ENCODE data around the gene BRD9. TPM values are rescaled to one million over a fixed set of nuclear protein-coding genes. Genes with fewer than 3 reads are reported as not detected.
"Not testable (repeated sequence)": the region's sequence is repeated elsewhere in the genome, so short reads cannot be mapped to it uniquely, and the experiment has no call there.

BRD9 gene
- total RNA-seq, 2 donors from 2014 or later = 18.9 to 47.1 TPM

GRCh38 chr5:843371-843770 lies 49.2 kb downstream of the BRD9 start:
- ATAC-seq; H3K4me3 ChIP-seq; H3K27me3 ChIP-seq; H3K9me3 ChIP-seq; H3K4me1 ChIP-seq; H3K36me3 ChIP-seq (replicated peaks in 1 of 2; ENCODE audit: insufficient read depth in 1 of 2, low read depth in 2 of 2); H3K27ac ChIP-seq: not testable (repeated sequence)
- intact Hi-C loops (cut with DNase I) = loop anchor here (5.0 kb wide), 1 partner anchor 86 kb away; no protein-coding TSS in a partner anchor
- peak in 2 of 4 donors; percentile 3 to 11 for DNase-seq
- WGBS, 2 donors = 80% methylated on average over 13 of the region's 26 CpGs; no CpG with 5 or more reads in 1 of the 2 donors

GRCh38 chr5:842402-843221 lies 50.0 kb downstream of the BRD9 start:
- intact Hi-C loops (cut with DNase I) = loop anchor here (5.0 kb wide), 1 partner anchor 85 kb away; no protein-coding TSS in a partner anchor
- H3K4me3 ChIP-seq; H3K4me1 ChIP-seq; H3K27me3 ChIP-seq; H3K27ac ChIP-seq; H3K36me3 ChIP-seq (replicated peaks in 1 of 2; ENCODE audit: insufficient read depth in 1 of 2, low read depth in 2 of 2); H3K9me3 ChIP-seq; ATAC-seq: not testable (repeated sequence)
- WGBS, 2 donors = 84 to 86% methylated on average over 21 to 24 of the region's 32 CpGs
- peak in 2 of 4 donors; percentile 5 to 9 for DNase-seq

- H3K4me1 ChIP-seq; H3K9me3 ChIP-seq; H3K27ac ChIP-seq; H3K27me3 ChIP-seq; H3K36me3 ChIP-seq (replicated peaks in 1 of 2; ENCODE audit: insufficient read depth in 1 of 2, low read depth in 2 of 2); ATAC-seq; H3K4me3 ChIP-seq: not testable (repeated sequence)
- WGBS, 2 donors = 87 to 90% methylated on average over 10 to 14 of the region's 15 CpGs
- intact Hi-C loops (cut with DNase I) = loop anchor here (5.0 kb wide), 1 partner anchor 84 kb away; no protein-coding TSS in a partner anchor
- DNase-seq = peak in 1 of 4 donors; percentile 4
Observed at GRCh38 chr5:841531-842401, 50.8 kb downstream of the BRD9 start.

- intact Hi-C loops (cut with DNase I) = loop anchor here (5.0 kb wide), 1 partner anchor 84 kb away; no protein-coding TSS in a partner anchor
- 76 to 83% methylated on average over 8 to 10 of the region's 10 CpGs for WGBS, 2 donors
- not testable (repeated sequence) for H3K27me3 ChIP-seq; H3K4me1 ChIP-seq; H3K36me3 ChIP-seq (replicated peaks in 1 of 2; ENCODE audit: insufficient read depth in 1 of 2, low read depth in 2 of 2); H3K4me3 ChIP-seq; H3K27ac ChIP-seq; H3K9me3 ChIP-seq; DNase-seq; ATAC-seq
Observed at GRCh38 chr5:840974-841435, 51.6 kb downstream of the BRD9 start.

- ATAC-seq; H3K36me3 ChIP-seq (replicated peaks in 1 of 2; ENCODE audit: insufficient read depth in 1 of 2, low read depth in 2 of 2); H3K9me3 ChIP-seq; H3K27ac ChIP-seq; H3K27me3 ChIP-seq; H3K4me1 ChIP-seq; H3K4me3 ChIP-seq: not testable (repeated sequence)
- WGBS, 2 donors = 85% methylated on average over 10 to 21 of the region's 21 CpGs
- intact Hi-C loops (cut with DNase I) = loop anchor here (5.0 kb wide), 1 partner anchor 83 kb away; no protein-coding TSS in a partner anchor
- peak in 2 of 4 donors; percentile 5 to 6 for DNase-seq
Observed at GRCh38 chr5:840118-840973, 52.3 kb downstream of the BRD9 start.

- H3K4me3 ChIP-seq; H3K36me3 ChIP-seq (replicated peaks in 1 of 2; ENCODE audit: insufficient read depth in 1 of 2, low read depth in 2 of 2); DNase-seq; H3K27me3 ChIP-seq; H3K9me3 ChIP-seq; ATAC-seq; H3K4me1 ChIP-seq; intact Hi-C loops (cut with DNase I); H3K27ac ChIP-seq: not testable (repeated sequence)
- 80 to 90% methylated on average over 2 to 10 of the region's 10 CpGs for WGBS, 2 donors
Observed at GRCh38 chr5:838431-838851, 54.2 kb downstream of the BRD9 start.

- ATAC-seq; H3K4me1 ChIP-seq; DNase-seq; intact Hi-C loops (cut with DNase I); H3K9me3 ChIP-seq; H3K36me3 ChIP-seq (replicated peaks in 1 of 2; ENCODE audit: insufficient read depth in 1 of 2, low read depth in 2 of 2); H3K27ac ChIP-seq; H3K4me3 ChIP-seq; H3K27me3 ChIP-seq: not testable (repeated sequence)
- 91% methylated on average over 9 of the region's 14 CpGs; no CpG with 5 or more reads in 1 of the 2 donors for whole genome bisulfite sequencing, 2 donors
Observed at GRCh38 chr5:837621-838121, 54.9 kb downstream of the BRD9 start.

- peak in 2 of 4 donors; percentile 43 to 49 for DNase-seq
- intact Hi-C loops (cut with DNase I); H3K27me3 ChIP-seq; H3K9me3 ChIP-seq; H3K4me3 ChIP-seq; H3K4me1 ChIP-seq; H3K36me3 ChIP-seq (replicated peaks in 1 of 2; ENCODE audit: insufficient read depth in 1 of 2, low read depth in 2 of 2): not testable (repeated sequence)
- peak; percentile 88 for ATAC-seq
- H3K27ac ChIP-seq = peak overlapping the region in 3 of 4 donors; percentile 38 to 70 (median 59)
- 27 to 41% methylated on average over 7 of the region's 7 CpGs for WGBS, 2 donors
Observed at GRCh38 chr5:835933-836612, 56.5 kb downstream of the BRD9 start.

GRCh38 chr5:834013-834412 lies 58.6 kb downstream of the BRD9 start:
- ATAC-seq; H3K36me3 ChIP-seq (replicated peaks in 1 of 2; ENCODE audit: insufficient read depth in 1 of 2, low read depth in 2 of 2); H3K4me3 ChIP-seq; H3K27me3 ChIP-seq; intact Hi-C loops (cut with DNase I); H3K27ac ChIP-seq; DNase-seq; H3K9me3 ChIP-seq; H3K4me1 ChIP-seq: not testable (repeated sequence)
- WGBS, 2 donors = 57 to 61% methylated on average over 2 of the region's 2 CpGs

- ATAC-seq; H3K27ac ChIP-seq; H3K36me3 ChIP-seq (replicated peaks in 1 of 2; ENCODE audit: insufficient read depth in 1 of 2, low read depth in 2 of 2); H3K27me3 ChIP-seq; DNase-seq; H3K4me1 ChIP-seq; H3K4me3 ChIP-seq; intact Hi-C loops (cut with DNase I); H3K9me3 ChIP-seq: not testable (repeated sequence)
- 91 to 94% methylated on average over 16 of the region's 19 CpGs for WGBS, 2 donors
Observed at GRCh38 chr5:828194-828593, 64.4 kb downstream of the BRD9 start.

Measured in body of pancreas (tissue), 4 donors.